Transverse colon (tissue), 4 donors: ENCODE results near the gene FARSB. TPM values are rescaled to one million over a fixed set of nuclear protein-coding genes. Genes with fewer than 3 reads are reported as not detected.

Experiments used
- DNase-seq: peaks from one replicate; pipeline ENCODE4 v3.0.0-alpha.2; 2019
- H3K27ac ChIP-seq, 4 donors: fragments of 200-600 bp; sonication (generic); 2 replicates each; pipeline ENCODE4 v1.5.1; 2016 to 2018; ENCODE audit warnings: inconsistent platforms in 4 of 4
- H3K27me3 ChIP-seq: fragments of 200-600 bp; sonication (generic); 2 replicates; pipeline ENCODE4 v1.5.1; 2017; ENCODE audit warnings: inconsistent platforms
- H3K36me3 ChIP-seq, 4 donors: fragments of 200-600 bp; sonication (generic); 2 replicates each; pipeline ENCODE4 v1.5.1; 2017 to 2019; ENCODE audit warnings: inconsistent platforms in 4 of 4
- H3K4me1 ChIP-seq, 4 donors: fragments of 200-600 bp; sonication (generic); 2 replicates each; pipeline ENCODE4 v1.5.1; 2017 to 2020; ENCODE audit warnings: inconsistent platforms in 4 of 4
- H3K4me3 ChIP-seq, 4 donors: fragments of 200-600 bp; sonication (generic); 1 replicate in 1 of 4; 2 replicates in 3 of 4; pipeline versions ENCODE4 v1.5.1 to v1.6.1; 2017 to 2019; ENCODE audit warnings: inconsistent platforms in 4 of 4
- H3K9me3 ChIP-seq, 2 donors: fragments of 200-600 bp; sonication (generic); 2 replicates each; pipeline ENCODE4 v1.5.1; 2017 to 2019; ENCODE audit warnings: inconsistent platforms in 2 of 2
- CTCF ChIP-seq, 5 experiments: fragments of 200-600 bp in 3 of 5; fragments of 450-650 bp in 2 of 5; sonication (generic) in 3 of 5; IDR thresholded peaks; 1 replicate in 2 of 5; 2 replicates in 3 of 5; pipeline ENCODE4 v1.5.1; 2016 to 2017; ENCODE audit warnings: antibody characterized with exemption in 5 of 5, inconsistent platforms in 3 of 5, mild to moderate bottlenecking in 2 of 5, moderate library complexity in 1 of 5
- EP300 ChIP-seq: sonication (generic); formaldehyde crosslinking; IDR thresholded peaks from one replicate; pipeline ENCODE4 v1.6.1; 2017; ENCODE audit warnings: antibody characterized with exemption, low read depth
- POLR2A ChIP-seq: fragments of 450-650 bp; IDR thresholded peaks from one replicate; pipeline ENCODE4 v1.6.1; 2016; ENCODE audit warnings: antibody characterized with exemption, mild to moderate bottlenecking, moderate library complexity
- POLR2AphosphoS5 ChIP-seq, 3 donors: sonication (generic); formaldehyde crosslinking; IDR thresholded peaks; one replicate each; pipeline ENCODE4 v1.6.1; 2016; ENCODE audit warnings: antibody characterized with exemption in 3 of 3
- WGBS, 2 donors: methylation state at CpG; one replicate each; pipeline ENCODE4 v1.1.5; 2018; ENCODE audit warnings: low coverage in 1 of 2; 5-methylcytosine and 5-hydroxymethylcytosine counted together
- in situ Hi-C, 4 donors: fragments of 200-750 bp; cut with MboI; loops; one replicate each; pipeline versions ENCODE4 v1.15.0 to v1.15.1; 2017; ENCODE audit warnings: low sequenced_read_pairs in 3 of 4, low pct_ligation_motif_present in 1 of 4, low pct_unique_long_range_greater_than_20kb in 1 of 4
- intact Hi-C: fragments of 100-400 bp; cut with DNase I; formaldehyde crosslinking; loops from one replicate; pipeline ENCODE4 v1.15.1; 2023; ENCODE audit warnings: low total_unique reads
- total RNA-seq, 4 donors: library from RNA; depleted of rRNA; stranded (reverse); fragments of >200 nt; gene quantifications; one replicate each; pipeline ENCODE4 v1.1.0, GENCODE V29; 2016

Gene FARSB
- total RNA-seq, 4 donors from 2014 or later = 7.2 to 18.6 (median 9.5) TPM

GRCh38 chr2:222603501-222603900 is 52.4 kb downstream of the FARSB start:
- intact Hi-C loops (no loop called here), in situ Hi-C loops (loop anchor here in 2 of 4 donors (25.0 kb wide), 1 partner anchor 541 kb away; no protein-coding TSS in a partner anchor)
- Histone ChIP-seq H3K27ac (no peak overlapping the region), H3K9me3 (no peaks in the 10 kb centered on the region), H3K27me3 (no peaks in the 10 kb centered on the region), H3K36me3 (peaks cover 0 to 9% (median 0%) of the 10 kb centered on the region in 4 donors), H3K4me1 (peaks cover 0 to 11% (median 0%) of the 10 kb centered on the region in 4 donors), H3K4me3 (no peak overlapping the region)
- no peak for TF ChIP-seq POLR2A
- no peak for TF ChIP-seq EP300
- TF ChIP-seq CTCF (IDR thresholded peaks at IDR 0.05) = no peak
- no peak for TF ChIP-seq POLR2AphosphoS5 (IDR thresholded peaks at IDR 0.05)
- WGBS, 2 donors = 92% methylated on average over 2 of the region's 2 CpGs
- no peak for DNase-seq

DNA sequence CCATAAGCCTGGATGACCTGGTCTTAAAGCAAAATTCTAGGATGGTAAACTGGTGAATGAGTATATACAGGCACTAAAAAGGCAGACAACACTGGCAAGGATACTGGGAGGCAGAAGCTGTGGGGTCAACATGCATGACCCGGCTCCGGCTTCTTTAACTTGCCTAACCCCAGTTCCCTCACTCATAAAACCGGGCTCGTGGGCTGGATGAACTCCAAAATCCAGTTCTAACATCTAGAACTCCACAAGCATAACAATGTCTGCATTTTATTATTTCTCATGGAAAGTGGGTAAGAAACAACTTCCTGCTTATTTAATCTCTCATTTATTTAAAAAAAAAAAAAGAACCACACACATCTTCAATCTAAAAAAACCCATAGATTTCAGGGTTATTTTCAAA is 57.3 kb downstream of the FARSB start:
- no peaks in the 10 kb centered on the region for H3K9me3 ChIP-seq
- in situ Hi-C loops = no loop called here
- peak overlapping the region in 1 of 4 donors; percentile 23 for H3K27ac ChIP-seq
- intact Hi-C loops = no loop called here
- WGBS, 2 donors = 38 to 43% methylated on average over 4 of the region's 4 CpGs
- no peaks in the 10 kb centered on the region for H3K27me3 ChIP-seq
- peak; percentile 14 for DNase-seq
- peaks cover 3 to 34% (median 11%) of the 10 kb centered on the region in 4 donors for H3K4me1 ChIP-seq
- H3K36me3 ChIP-seq = peaks cover 0 to 15% (median 0%) of the 10 kb centered on the region in 4 donors
- TF ChIP-seq POLR2AphosphoS5 (IDR thresholded peaks at IDR 0.05) (no peak), CTCF (IDR thresholded peaks at IDR 0.05) (no peak), POLR2A (no peak), EP300 (no peak)
- H3K4me3 ChIP-seq = no peak overlapping the region

DNA sequence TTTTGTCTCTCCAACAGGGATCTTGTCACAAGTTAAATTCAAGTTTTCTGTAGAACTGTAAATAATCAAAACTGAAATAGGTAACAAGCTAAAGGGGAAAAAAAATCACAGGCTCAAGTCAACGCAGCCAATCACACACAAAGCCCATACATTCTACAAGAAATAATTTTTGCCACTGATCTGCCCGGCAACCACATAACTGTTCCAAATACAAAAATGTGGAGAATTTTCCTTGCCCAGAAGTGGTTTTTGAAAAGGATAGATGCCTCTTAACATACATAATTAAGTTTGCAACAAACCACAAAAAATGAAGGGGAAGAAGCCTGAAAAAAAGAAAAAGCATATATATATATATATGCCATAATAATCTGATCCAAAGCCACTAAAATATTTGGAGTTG is 60.3 kb downstream of the FARSB start:
- H3K27ac ChIP-seq = peak overlapping the region in 3 of 4 donors; percentile 43 to 65 (median 64)
- DNase-seq = no peak
- in situ Hi-C loops = no loop called here
- intact Hi-C loops = no loop called here
- TF ChIP-seq POLR2A (no peak), EP300 (no peak), POLR2AphosphoS5 (IDR thresholded peaks at IDR 0.05) (no peak), CTCF (IDR thresholded peaks at IDR 0.05) (no peak)
- peaks cover 3 to 36% (median 11%) of the 10 kb centered on the region in 4 donors for H3K4me1 ChIP-seq
- no peak overlapping the region for H3K4me3 ChIP-seq
- peaks cover 0 to 15% (median 0%) of the 10 kb centered on the region in 4 donors for H3K36me3 ChIP-seq
- no peaks in the 10 kb centered on the region for H3K27me3 ChIP-seq
- WGBS, 2 donors = 87 to 93% methylated on average over 2 of the region's 2 CpGs
- no peaks in the 10 kb centered on the region for H3K9me3 ChIP-seq

DNA sequence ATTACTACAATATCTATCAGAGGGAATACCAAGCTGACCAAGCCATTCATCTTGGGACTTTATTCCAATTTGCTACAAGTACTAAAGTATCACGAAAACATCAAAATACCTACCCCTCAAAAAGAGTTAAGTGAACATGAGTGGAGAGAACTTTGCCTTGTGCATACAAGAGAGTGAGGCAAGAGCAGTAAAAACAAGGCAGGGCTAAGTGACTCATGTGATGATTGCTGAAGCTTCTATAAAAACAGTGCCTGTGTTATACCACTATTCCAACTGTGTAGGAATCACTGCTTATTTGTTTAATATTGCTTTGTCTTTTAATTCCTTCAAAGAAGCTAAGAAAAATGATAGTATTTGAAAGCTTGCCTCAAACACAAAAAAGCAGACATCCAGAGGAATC is 61.2 kb downstream of the FARSB start:
- Histone ChIP-seq H3K36me3 (peaks cover 0 to 12% (median 0%) of the 10 kb centered on the region in 4 donors), H3K27ac (peak overlapping the region; percentile 43 to 65 (median 61)), H3K9me3 (no peaks in the 10 kb centered on the region), H3K4me3 (no peak overlapping the region), H3K4me1 (peaks cover 3 to 36% (median 11%) of the 10 kb centered on the region in 4 donors), H3K27me3 (no peaks in the 10 kb centered on the region)
- in situ Hi-C loops (no loop called here), intact Hi-C loops (no loop called here)
- peak; percentile 28 for DNase-seq
- TF ChIP-seq EP300 (no peak), POLR2AphosphoS5 (IDR thresholded peaks at IDR 0.05) (peak in 1 of 3 donors; percentile 48), POLR2A (no peak)
- WGBS, 2 donors = 51 to 63% methylated on average over 1 of the region's 1 CpG

DNA sequence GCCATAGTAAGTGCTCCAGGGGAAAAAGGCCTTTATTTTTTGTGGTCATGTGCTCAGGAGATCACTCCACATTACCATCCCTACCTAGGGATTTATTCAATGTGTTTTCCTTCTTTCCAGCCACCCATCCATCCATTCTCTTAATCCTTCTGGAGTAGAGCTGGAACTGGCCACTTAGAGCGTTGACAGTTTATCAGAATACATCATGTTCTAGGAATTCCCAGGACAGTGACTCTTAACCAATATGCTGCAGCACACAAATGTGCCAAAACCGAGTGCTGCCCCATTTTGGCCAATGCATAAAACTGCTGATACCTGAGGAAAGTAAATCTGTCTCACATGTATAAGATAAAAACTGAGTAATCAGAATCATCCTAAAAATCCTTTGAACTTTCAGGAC is 63.7 kb downstream of the FARSB start:
- Histone ChIP-seq H3K27ac (no peak overlapping the region), H3K9me3 (no peaks in the 10 kb centered on the region), H3K4me1 (peaks cover 3 to 25% (median 11%) of the 10 kb centered on the region in 4 donors), H3K4me3 (no peak overlapping the region), H3K36me3 (no peaks in the 10 kb centered on the region), H3K27me3 (no peaks in the 10 kb centered on the region)
- no peak for TF ChIP-seq CTCF (IDR thresholded peaks at IDR 0.05)
- no peak for TF ChIP-seq POLR2AphosphoS5 (IDR thresholded peaks at IDR 0.05)
- 81 to 91% methylated on average over 2 of the region's 2 CpGs for WGBS, 2 donors
- intact Hi-C loops = no loop called here
- DNase-seq = no peak
- in situ Hi-C loops = no loop called here
